Right forelimb (tissue), 1 donor: ENCODE measurements around the gene FIGLA.
"Not testable (repeated sequence)": the region's sequence is repeated elsewhere in the genome, so short reads cannot be mapped to it uniquely, and the experiment has no call there.

ENCODE experiments used
- DNase-seq: peaks from one replicate; pipeline ENCODE4 v3.0.0-alpha.2; 2018

The FIGLA gene

GRCh38 chr2:70743677-70744076 is 46.8 kb downstream of the FIGLA start:
- no peak for DNase-seq

GRCh38 chr2:70743068-70743467 is 47.4 kb downstream of the FIGLA start:
- no peak for DNase-seq

DNA sequence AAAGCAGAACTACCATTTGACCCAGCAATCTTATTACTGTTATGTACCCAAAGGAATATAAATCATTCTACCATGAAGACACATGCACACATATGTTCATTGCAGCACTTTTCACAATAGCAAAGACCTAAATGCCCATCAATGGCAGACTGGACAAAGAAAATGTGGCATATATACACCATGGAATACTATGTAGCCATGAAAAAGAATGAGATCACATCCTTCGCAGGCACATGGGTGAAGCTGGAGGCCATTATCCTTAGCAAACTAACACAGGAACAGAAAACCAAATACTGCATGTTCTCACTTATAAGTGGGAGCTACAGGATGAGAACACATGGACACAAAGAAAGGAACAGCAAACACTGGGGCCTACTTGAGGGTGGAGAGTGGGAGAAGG is 51.0 kb downstream of the FIGLA start:
- not testable (repeated sequence) for DNase-seq

DNA sequence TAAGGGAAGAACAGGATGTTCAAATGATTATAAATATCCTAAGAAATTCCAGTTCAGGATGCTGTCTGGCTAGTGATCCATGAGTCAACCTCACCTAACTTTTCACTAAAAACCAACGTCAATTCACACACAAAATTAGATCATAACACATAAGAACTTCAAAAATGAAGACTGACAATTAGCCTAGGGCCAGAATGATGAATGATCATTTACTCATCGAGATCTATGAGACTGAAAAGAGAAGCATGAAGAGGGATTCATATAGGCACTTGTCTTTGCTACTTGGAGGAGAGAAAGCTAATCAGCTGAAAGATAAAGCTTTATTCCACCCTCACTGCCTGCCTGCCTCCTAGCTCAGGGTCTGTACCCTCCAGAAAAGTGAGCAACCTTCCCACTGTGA is 52.3 kb downstream of the FIGLA start:
- DNase-seq: no peak

- no peak for DNase-seq
Measured at GRCh38 chr2:70735071-70735470, 55.4 kb downstream of the FIGLA start.

- no peak for DNase-seq
Measured at GRCh38 chr2:70733646-70734180, 56.7 kb downstream of the FIGLA start.

GRCh38 chr2:70732766-70733645 is 57.4 kb downstream of the FIGLA start:
- DNase-seq: no peak

- DNase-seq: no peak
Measured at GRCh38 chr2:70730730-70731129, 59.7 kb downstream of the FIGLA start.

- DNase-seq: no peak
Measured at GRCh38 chr2:70729647-70730046, 60.8 kb downstream of the FIGLA start.

DNA sequence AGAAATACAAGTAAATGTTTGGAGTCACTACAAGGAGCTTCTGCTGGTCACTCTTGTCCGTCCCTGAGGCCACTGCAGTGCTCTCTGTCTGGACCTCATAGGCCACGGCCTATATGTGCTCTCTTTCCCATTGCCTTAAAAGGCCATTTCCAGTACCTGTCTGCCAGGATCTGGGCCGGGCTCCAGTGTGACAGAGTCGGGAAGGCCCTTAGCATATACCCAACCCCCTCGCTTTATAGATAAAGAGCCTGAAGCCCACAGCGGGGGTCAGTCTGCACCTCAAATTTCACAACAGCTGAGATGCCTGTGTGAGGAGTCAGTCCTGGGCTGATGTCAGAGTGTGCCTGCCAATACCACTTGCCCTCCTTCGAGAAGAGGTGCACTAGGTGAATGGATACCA is 62.3 kb downstream of the FIGLA start:
- DNase-seq: no peak
